BLaER1 (cell line): ENCODE results near the gene WNT10A.

Experiments
- H3K27ac ChIP-seq: shearing (Covaris generic); formaldehyde crosslinking; 2 replicates; pipeline ENCODE4 v1.8.1; 2022
- H3K27me3 ChIP-seq: shearing (Covaris generic); formaldehyde crosslinking; 2 replicates; pipeline ENCODE4 v1.8.1; 2022
- H3K36me3 ChIP-seq: shearing (Covaris generic); formaldehyde crosslinking; 2 replicates; pipeline ENCODE4 v1.8.1; 2022
- H3K4me1 ChIP-seq: shearing (Covaris generic); formaldehyde crosslinking; 2 replicates; pipeline ENCODE4 v1.8.1; 2022
- H3K4me2 ChIP-seq: shearing (Covaris generic); formaldehyde crosslinking; 2 replicates; pipeline ENCODE4 v1.8.1; 2022
- H3K4me3 ChIP-seq: shearing (Covaris generic); formaldehyde crosslinking; 2 replicates; pipeline ENCODE4 v1.8.1; 2022
- H3K9ac ChIP-seq: shearing (Covaris generic); formaldehyde crosslinking; 2 replicates; pipeline ENCODE4 v1.8.1; 2022
- H3K9me3 ChIP-seq: shearing (Covaris generic); formaldehyde crosslinking; 2 replicates; pipeline ENCODE4 v1.8.1; 2022
- H4K20me1 ChIP-seq: shearing (Covaris generic); formaldehyde crosslinking; 2 replicates; pipeline ENCODE4 v1.8.1; 2022
- Cebpa-rat ChIP-seq: shearing (Covaris generic); IDR thresholded peaks from 2 replicates; pipeline ENCODE4 v1.8.1; 2022

WNT10A gene

DNA sequence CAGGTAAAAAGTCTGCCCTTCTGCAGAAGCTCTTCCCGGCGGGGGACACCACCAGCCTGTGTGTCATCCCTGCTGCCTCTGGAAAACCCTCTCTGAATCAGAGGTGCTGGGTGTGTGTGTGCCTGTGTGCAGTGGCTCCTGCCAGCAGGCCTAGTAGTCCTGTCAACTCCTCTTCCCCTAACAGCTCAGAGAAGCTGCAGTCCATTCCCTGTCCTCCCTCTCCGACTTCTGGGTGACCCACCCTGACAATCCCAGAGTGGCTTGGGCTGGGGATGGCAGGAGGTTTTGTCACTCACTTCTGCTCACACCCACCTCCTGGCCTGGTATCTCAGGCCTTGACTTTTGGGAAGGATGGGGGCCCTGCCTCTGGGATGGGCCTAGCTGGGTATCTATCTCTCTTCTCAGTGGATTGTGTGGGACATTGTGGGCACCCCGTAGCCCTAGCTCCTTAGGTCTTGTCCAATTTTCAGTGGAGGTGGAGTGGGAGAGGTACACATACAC lies 2.3 kb downstream of the WNT10A start:
- peaks cover 88% of the 10 kb centered on the region for H3K4me1 ChIP-seq
- H3K27me3 ChIP-seq: peaks cover 74% of the 10 kb centered on the region
- no peak for TF ChIP-seq Cebpa-rat
- no peak overlapping the region for H3K4me3 ChIP-seq
- no peak overlapping the region for H3K9ac ChIP-seq
- no peaks in the 10 kb centered on the region for H3K9me3 ChIP-seq
- no peaks in the 10 kb centered on the region for H3K36me3 ChIP-seq
- no peak overlapping the region for H3K27ac ChIP-seq
- peaks cover 49% of the 10 kb centered on the region for H4K20me1 ChIP-seq
- H3K4me2 ChIP-seq: peak overlapping the region; percentile 95

DNA sequence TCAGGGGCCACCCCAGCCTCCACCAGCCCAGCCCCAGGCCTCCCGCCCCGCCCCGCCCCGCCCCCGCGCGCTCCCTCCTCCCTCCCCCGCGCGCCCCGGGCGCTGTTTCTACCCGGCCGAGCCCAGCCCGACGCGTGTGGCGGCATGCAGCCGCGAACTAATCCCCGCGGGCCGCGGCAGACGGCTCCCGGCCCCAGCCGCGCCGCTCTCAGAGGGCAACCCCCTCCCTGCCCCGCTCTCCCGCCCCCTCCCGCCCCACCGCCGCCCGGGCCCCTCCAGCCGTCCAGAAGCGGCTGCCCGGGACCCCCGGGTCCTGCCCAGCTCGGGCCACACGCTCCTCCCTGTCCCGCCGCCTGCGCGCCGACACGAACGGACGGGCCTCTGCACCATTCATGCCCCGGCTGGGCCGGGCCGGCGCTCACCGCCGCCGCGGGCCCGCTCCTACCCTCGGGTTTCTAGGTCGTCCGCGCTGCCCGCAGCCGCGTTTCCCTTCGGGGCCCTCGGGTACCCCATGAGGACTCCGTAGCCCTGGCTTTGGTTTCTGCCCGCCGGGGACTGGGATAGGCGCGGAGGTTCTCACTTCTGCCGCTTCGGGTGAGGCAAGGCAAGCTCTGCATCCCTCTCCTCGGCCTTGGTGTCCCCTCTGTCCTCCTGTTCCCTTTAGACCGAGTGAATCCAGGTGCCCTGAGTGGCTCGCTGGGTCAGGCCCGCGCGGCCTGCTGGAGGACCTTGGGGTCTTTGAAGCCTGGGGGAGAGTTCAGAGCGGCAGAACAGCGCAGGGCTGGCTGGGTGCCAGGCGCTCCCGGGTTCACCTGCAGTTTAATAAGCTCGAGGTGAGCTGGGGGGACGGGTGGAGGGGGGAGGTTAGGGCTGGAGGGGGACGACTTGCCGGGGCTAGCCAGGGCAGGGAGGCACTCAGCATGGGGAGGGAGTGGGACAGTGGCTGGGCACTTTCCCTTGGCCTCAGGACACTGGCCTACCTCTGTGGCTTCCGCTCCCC lies 3.1 kb downstream of the WNT10A start:
- Histone ChIP-seq H3K27ac (no peak overlapping the region), H4K20me1 (peaks cover 46% of the 10 kb centered on the region), H3K4me3 (peak overlapping the region; percentile 61), H3K4me2 (peak overlapping the region; percentile 95), H3K36me3 (no peaks in the 10 kb centered on the region), H3K27me3 (peaks cover 67% of the 10 kb centered on the region), H3K9ac (no peak overlapping the region), H3K4me1 (peaks cover 80% of the 10 kb centered on the region), H3K9me3 (no peaks in the 10 kb centered on the region)
- TF ChIP-seq Cebpa-rat: no peak

DNA sequence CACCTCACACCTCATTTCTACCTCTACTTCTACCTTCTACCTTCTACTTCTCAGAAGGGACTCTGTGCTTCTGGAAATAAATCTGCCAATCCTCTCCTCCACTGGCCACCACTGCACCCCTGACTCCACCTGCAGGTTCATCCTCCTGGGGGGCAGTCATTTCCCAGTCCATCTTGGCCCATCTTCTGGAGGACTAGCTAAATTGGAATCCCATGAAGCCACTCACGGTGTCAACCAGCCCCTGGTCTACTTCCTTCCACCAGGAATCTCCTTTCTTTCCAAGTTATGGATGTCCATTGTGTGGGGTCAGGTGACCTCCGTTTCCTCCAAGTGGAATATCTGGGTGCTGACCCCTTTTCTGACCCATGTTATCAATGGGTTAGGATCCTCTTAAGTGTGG lies 3.9 kb downstream of the WNT10A start:
- H4K20me1 ChIP-seq: peaks cover 42% of the 10 kb centered on the region
- H3K27me3 ChIP-seq: peaks cover 61% of the 10 kb centered on the region
- H3K4me3 ChIP-seq: no peak overlapping the region
- no peak overlapping the region for H3K9ac ChIP-seq
- peaks cover 74% of the 10 kb centered on the region for H3K4me1 ChIP-seq
- no peak overlapping the region for H3K27ac ChIP-seq
- H3K9me3 ChIP-seq: no peaks in the 10 kb centered on the region
- H3K4me2 ChIP-seq: peak overlapping the region; percentile 95; the same call in 1 of the 2 replicates
- no peaks in the 10 kb centered on the region for H3K36me3 ChIP-seq
- TF ChIP-seq Cebpa-rat: no peak

DNA sequence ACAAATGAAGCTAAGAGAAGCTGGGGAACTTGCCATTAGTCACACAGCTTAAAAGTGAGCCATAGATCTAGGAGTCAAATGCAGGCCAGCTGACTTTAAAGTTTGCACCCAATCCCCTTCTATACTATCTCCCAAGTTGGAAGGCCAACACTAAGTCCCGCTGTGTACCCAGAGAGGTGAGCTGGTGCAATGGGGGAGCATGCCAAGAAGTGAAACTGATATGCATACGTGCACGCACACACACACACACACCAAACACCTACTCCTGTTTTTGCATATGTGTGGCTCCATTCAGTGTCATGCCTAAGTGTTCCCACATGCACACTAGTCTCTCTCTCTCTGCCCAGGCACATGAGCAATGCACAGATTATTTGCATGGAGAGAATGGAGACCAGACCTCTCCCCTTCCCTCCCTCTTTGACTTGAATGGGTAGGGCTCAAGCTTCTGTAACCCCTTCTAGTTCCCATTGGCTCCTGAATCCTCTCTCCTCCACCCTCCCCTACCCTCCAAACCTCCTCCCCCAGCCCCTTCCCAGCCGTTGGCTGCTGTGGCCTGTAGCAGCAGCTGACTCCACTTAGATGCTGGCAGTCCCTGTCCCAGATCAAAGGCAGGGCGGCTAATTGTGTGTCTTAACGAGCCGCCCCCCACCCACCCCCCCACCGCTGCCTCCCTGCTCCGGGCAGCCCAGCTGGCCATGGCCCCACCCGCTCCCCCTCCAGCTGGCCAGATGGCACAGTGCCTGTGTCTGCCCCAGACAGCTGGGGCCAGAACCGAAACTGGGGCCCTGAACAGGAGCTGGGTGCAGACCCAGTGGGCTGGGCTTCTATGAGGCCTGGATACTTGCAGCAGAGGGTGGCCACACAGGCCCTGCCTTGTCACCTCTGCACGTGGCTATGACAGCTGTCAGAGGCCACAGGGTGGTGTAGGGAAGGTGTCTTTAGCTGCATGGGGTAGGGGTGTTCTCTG lies 5.6 kb downstream of the WNT10A start:
- Histone ChIP-seq H3K4me2 (peak overlapping the region; percentile 68), H4K20me1 (peaks cover 24% of the 10 kb centered on the region), H3K4me3 (no peak overlapping the region), H3K27ac (no peak overlapping the region), H3K4me1 (peaks cover 59% of the 10 kb centered on the region), H3K9me3 (no peaks in the 10 kb centered on the region), H3K27me3 (peaks cover 44% of the 10 kb centered on the region), H3K36me3 (no peaks in the 10 kb centered on the region), H3K9ac (no peak overlapping the region)
- no peak for TF ChIP-seq Cebpa-rat

DNA sequence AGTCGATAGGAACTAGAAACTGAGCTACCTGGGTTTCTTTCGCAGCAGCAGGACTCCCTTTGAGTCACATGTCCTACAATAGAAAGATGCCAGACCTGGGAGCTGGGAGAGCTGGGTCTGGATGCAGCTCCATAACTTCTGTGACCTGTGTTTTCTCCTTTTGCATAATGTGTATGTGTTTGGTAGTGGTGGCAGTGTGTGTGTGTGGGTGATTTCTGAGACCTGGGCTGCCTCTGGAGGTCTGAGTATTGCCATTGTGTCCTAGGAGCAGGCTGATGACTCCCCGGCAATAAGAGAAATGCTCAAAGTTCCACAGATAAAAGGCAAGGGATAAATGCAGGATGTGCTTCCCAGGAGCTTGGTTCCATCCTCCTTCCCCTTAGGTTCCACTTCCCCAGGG lies 6.4 kb downstream of the WNT10A start:
- H3K4me2 ChIP-seq: peak overlapping the region; percentile 68

DNA sequence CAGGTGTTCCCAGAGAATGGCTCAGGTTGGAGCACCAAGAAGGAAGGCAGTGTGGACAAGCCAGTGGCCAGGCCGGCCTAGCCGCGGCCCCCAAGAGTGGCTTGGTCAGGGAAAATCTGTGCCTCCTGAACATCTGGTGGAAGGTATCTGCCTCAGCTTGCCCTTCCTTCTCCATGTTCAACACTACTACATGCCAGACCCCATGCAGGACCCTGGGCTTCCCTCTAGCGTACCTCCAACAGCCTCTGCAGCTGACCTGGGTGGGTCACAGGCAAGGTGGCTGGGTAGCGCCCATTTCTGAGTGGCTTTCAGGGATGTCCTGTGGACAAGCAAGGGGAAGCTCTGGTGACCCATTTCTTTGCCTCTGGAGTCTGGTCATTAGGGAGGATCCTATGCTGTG lies 7.7 kb downstream of the WNT10A start:
- no peak overlapping the region for H3K4me3 ChIP-seq
- peaks cover 23% of the 10 kb centered on the region for H3K27me3 ChIP-seq
- H3K4me1 ChIP-seq: peaks cover 63% of the 10 kb centered on the region
- TF ChIP-seq Cebpa-rat: no peak
- no peak overlapping the region for H3K9ac ChIP-seq
- no peak overlapping the region for H3K27ac ChIP-seq
- H3K36me3 ChIP-seq: no peaks in the 10 kb centered on the region
- H3K9me3 ChIP-seq: no peaks in the 10 kb centered on the region
- H4K20me1 ChIP-seq: 0 out of 2 replicates have a peak, but pooled peaks cover 4% of the 10 kb centered on the region
- no peak overlapping the region for H3K4me2 ChIP-seq

More for the DNA sequence above, 6.4 kb downstream of the WNT10A start:
- Histone ChIP-seq H4K20me1 (peaks cover 16% of the 10 kb centered on the region), H3K9me3 (no peaks in the 10 kb centered on the region), H3K4me3 (no peak overlapping the region), H3K4me1 (peaks cover 63% of the 10 kb centered on the region), H3K27me3 (peaks cover 35% of the 10 kb centered on the region), H3K9ac (no peak overlapping the region), H3K36me3 (no peaks in the 10 kb centered on the region), H3K27ac (no peak overlapping the region)
- TF ChIP-seq Cebpa-rat: no peak

DNA sequence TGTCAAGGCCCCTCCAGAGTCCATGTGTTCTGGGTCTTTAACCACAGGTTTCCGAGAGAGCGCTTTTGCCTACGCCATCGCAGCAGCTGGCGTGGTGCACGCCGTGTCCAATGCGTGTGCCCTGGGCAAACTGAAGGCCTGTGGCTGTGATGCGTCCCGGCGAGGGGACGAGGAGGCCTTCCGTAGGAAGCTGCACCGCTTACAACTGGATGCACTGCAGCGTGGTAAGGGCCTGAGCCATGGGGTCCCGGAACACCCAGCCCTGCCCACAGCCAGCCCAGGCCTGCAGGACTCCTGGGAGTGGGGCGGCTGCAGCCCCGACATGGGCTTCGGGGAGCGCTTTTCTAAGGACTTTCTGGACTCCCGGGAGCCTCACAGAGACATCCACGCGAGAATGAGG lies 9.3 kb downstream of the WNT10A start:
- Histone ChIP-seq H4K20me1 (no peaks in the 10 kb centered on the region), H3K4me2 (no peak overlapping the region), H3K27me3 (peaks cover 16% of the 10 kb centered on the region), H3K4me1 (peaks cover 66% of the 10 kb centered on the region), H3K4me3 (no peak overlapping the region), H3K9ac (no peak overlapping the region), H3K27ac (no peak overlapping the region), H3K36me3 (no peaks in the 10 kb centered on the region), H3K9me3 (no peaks in the 10 kb centered on the region)
- TF ChIP-seq Cebpa-rat: no peak

DNA sequence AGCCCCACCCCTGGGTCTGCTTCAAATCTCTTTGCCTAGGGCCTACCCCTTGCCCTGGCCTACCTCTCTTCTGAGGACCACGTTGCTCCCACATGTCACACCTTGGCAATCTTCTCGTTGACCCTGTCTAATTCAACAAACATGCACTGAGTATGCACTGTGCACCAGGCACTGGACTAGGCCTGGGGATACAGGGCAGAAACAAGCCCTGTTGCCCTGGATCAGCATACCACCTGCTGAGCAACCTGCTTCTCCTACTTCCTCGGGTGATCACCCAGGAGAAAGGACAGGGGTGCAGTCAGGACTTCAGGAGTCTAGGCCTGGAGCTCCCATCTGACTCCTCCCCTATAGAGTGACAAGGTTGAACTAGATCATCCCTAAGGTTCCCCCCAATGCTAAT lies 9.7 kb downstream of the WNT10A start:
- Histone ChIP-seq H3K36me3 (no peaks in the 10 kb centered on the region), H3K4me1 (peaks cover 66% of the 10 kb centered on the region)

More for the DNA sequence above, 9.7 kb downstream of the WNT10A start:
- no peak overlapping the region for H3K4me2 ChIP-seq
- peaks cover 14% of the 10 kb centered on the region for H3K27me3 ChIP-seq
- H3K4me3 ChIP-seq: no peak overlapping the region
- H3K27ac ChIP-seq: no peak overlapping the region
- no peak for TF ChIP-seq Cebpa-rat
- H3K9me3 ChIP-seq: no peaks in the 10 kb centered on the region
- H3K9ac ChIP-seq: no peak overlapping the region
- no peaks in the 10 kb centered on the region for H4K20me1 ChIP-seq
